Posterior vena cava (tissue), 2 donors: Measurements from ENCODE around the gene TNFAIP6. TPM values are rescaled to one million over a fixed set of nuclear protein-coding genes. Genes with fewer than 3 reads are reported as not detected.

ENCODE experiments used
- DNase-seq: peaks from one replicate; pipeline ENCODE4 v3.0.0-alpha.2; 2020; ENCODE audit warnings: low spot score
- intact Hi-C, 2 donors: fragments of 100-400 bp; cut with DNase I; formaldehyde crosslinking; loops; one replicate each; pipeline versions ENCODE4 v1.14.1 to v1.14.2; 2022 to 2023
- total RNA-seq, 2 donors: library from RNA; stranded (reverse); fragmentation: NEBNext Ultra II Directional; extraction: Animal tissue kit (Norgen Biotek cat#: 25700); gene quantifications; one replicate each; pipeline ENCODE4 v1.2.1, GENCODE V29; 2021
- donor health status: DM: yes; HTN: yes; CAD: no.
- donor health status: DM: yes; HTN: yes; CAD: no.

Gene TNFAIP6
- total RNA-seq, 2 donors from 2014 or later, result 2.4 to 4.4 TPM

GRCh38 chr2:151358166-151358970 is 976 bp downstream of the TNFAIP6 start:
- no peak for DNase-seq
- intact Hi-C loops, result no loop called here

GRCh38 chr2:151359768-151360461 is 2.5 kb downstream of the TNFAIP6 start:
- intact Hi-C loops, result no loop called here
- DNase-seq, result no peak

GRCh38 chr2:151361674-151362370 is 4.4 kb downstream of the TNFAIP6 start:
- intact Hi-C loops, result no loop called here
- DNase-seq, result no peak

DNA sequence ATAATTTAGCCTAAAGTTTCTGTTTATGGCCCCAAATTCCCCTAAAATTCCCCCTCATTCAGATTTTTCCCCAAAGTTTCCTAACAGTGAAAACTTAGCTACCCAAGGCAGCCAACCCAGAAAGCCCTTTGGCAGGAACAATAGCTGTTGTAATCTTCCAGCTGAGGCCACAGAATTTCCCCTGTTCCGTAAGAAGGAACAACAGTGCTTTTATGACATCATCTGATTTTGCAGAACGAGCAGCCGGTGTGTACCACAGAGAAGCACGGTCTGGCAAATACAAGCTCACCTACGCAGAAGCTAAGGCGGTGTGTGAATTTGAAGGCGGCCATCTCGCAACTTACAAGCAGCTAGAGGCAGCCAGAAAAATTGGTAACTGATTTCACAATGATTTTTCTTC is 6.3 kb downstream of the TNFAIP6 start:
- intact Hi-C loops, result no loop called here

GRCh38 chr2:151367571-151367970 is 10.2 kb downstream of the TNFAIP6 start:
- no peak for DNase-seq
- intact Hi-C loops, result no loop called here

More for the DNA sequence above, 6.3 kb downstream of the TNFAIP6 start:
- no peak for DNase-seq

DNA sequence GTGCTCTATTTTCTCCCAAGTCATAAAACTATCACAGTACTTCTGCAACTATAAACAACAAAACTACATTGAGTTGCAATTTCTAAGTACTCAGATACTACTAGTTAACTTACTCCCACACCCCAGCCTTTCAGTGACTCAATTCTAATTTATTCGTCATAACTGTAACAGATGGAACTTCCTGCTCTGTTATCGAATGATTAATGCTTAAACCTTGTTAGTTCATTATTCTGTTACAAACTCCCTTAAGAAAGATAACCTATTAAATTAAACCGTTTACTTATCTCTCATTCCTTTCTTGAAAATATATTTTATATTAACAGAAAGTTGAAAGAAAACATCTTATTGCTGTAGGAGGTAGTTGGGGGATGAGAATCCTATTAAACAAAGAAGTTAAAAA is 17.0 kb downstream of the TNFAIP6 start:
- no peak for DNase-seq
- intact Hi-C loops, result no loop called here

DNA sequence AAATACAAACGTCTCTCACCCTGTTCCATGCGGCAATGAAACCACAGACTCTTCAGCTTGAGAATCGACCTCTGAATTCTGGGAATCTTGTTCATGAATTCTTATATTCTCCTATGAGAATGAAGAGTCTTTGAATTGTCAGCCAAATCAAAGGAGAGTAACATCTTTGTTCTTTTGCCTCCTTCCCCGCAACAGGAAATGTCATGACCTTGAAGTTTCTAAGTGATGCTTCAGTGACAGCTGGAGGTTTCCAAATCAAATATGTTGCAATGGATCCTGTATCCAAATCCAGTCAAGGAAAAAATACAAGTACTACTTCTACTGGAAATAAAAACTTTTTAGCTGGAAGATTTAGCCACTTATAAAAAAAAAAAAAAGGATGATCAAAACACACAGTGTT is 21.8 kb downstream of the TNFAIP6 start:
- DNase-seq, result no peak
- intact Hi-C loops, result no loop called here

- intact Hi-C loops, result no loop called here
- no peak for DNase-seq
Measured at GRCh38 chr2:151380580-151381235, 23.3 kb downstream of the TNFAIP6 start.

- intact Hi-C loops, result no loop called here
- no peak for DNase-seq
Measured at GRCh38 chr2:151381266-151381665, 23.9 kb downstream of the TNFAIP6 start.

GRCh38 chr2:151388011-151388410 is 30.6 kb downstream of the TNFAIP6 start:
- DNase-seq, result no peak
- intact Hi-C loops, result no loop called here

DNA sequence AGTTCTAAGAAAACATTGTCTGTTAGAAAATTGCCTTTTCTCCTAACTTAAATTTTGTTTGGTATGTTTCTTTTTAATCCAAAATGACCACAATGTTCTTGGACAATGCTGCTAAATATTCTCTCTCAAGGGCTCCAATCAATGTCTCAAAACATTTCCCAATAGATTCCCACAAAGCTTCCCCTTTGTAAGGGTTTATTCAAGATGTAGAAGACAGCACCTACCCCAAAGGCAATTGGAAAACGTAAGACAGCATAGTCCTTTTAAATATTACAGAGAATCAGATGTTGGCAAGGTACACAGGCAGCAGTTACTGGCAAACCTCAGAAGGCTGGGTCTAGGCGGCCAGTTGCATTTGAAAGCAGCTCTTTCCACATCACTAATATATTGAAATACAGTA is 34.0 kb downstream of the TNFAIP6 start:
- intact Hi-C loops, result no loop called here
- DNase-seq, result no peak

DNA sequence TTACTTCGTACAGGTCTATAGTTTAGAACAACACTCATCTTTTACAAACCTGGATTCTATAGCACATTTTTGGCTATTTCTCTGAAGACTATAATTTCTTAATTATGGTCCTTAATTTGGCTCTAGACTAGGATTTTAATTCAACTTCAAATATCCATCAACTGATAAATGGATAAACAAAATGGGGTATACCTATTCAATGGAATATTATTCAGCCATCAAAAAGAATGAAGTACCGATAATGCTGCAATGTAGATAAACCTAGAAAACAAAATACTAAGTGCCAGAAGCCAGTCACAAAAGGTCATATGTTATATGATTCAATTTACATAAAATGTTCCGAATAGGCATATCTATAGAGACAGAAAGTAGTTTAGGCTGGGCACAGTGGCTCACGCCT is 37.1 kb downstream of the TNFAIP6 start:
- intact Hi-C loops, result no loop called here
- no peak for DNase-seq

DNA sequence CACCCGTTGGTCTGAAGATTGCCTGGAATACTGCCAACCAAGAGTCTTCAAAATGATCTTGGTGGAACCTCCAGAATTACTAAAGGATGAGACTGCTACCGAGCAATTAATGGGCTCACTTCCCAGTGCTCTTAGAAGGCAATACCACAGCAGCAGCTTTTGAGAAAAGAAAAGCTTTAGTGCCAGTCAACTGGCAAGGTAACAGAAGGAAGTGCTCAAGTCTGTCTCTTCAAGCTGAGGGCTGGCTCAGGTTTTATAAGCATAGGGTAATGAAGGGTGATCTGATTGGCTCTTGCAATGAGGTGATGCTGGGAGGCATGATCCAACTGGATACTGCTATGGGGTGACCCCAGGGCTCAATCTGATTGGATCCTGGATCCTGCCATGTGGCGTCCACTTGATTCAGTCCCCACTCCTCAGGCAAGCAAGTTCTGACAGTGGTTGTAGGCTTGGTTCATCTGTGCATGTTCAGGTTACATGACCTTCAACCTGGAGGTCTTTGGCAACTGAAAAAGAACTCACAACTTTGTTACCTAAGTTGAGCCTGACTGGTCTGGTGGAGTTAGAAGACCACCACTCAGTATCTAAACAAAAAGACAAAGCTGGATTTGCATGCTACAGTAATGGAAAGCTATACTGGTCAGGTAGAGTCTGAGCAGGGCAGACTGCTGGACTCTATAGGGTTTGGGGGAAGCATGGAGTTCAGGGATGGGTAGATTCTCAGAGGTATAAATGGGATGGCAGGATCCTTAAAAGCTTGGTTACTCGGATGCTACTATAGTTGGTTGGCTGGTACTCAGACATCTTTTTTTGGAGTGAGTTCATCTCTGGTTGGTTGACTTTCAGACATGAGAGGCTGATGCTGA is 38.4 kb downstream of the TNFAIP6 start:
- intact Hi-C loops, result no loop called here
- no peak for DNase-seq

GRCh38 chr2:151399981-151400380 is 42.6 kb downstream of the TNFAIP6 start:
- intact Hi-C loops, result no loop called here
- DNase-seq, result no peak

GRCh38 chr2:151401149-151401548 is 43.8 kb downstream of the TNFAIP6 start:
- no peak for DNase-seq
- intact Hi-C loops, result no loop called here

GRCh38 chr2:151403914-151404313 is 46.5 kb downstream of the TNFAIP6 start:
- intact Hi-C loops, result no loop called here
- DNase-seq, result no peak

DNA sequence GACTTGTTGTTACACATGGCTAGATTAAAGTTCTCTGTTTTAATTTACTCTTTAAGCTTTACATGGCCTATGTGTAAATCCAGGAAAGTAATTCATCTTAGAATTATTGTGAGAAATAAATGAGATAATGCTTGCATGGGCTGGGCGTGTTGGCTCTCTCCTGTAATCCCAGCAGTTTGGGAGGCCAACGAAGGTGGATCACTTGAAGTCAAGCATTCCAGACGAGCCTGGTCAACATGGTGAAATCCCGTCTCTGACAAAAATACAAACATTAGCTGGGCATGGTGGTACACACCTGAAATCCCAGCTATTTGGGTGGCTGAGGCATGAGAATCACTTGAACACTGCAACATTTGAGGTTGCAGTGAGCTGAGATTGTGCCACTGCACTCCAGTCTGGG is 48.0 kb downstream of the TNFAIP6 start:
- intact Hi-C loops, result no loop called here
- no peak for DNase-seq

- no peak for DNase-seq
- intact Hi-C loops, result no loop called here
Measured at GRCh38 chr2:151407281-151407680, 49.9 kb downstream of the TNFAIP6 start.
